ENCODE results near the gene CNGA3. TPM values are rescaled to one million over a fixed set of nuclear protein-coding genes. Genes with fewer than 3 reads are reported as not detected.

CNGA3 gene
- total and polyA plus RNA-seq, 9 donors = 0.35 to 1.5 (median 0.56) TPM

- Histone ChIP-seq H3K4me1 (ENCODE audit: control insufficient read depth, insufficient read depth, low read length) (peaks cover 14% of the 10 kb centered on the region), H3K9me3 (replicated peaks; ENCODE audit: control insufficient read depth, low read depth, low read length) (no peaks in the 10 kb centered on the region), H3K4me3 (ENCODE audit: low read length) (no peak overlapping the region), H3K36me3 (ENCODE audit: control insufficient read depth, insufficient read depth, low read length) (no peaks in the 10 kb centered on the region), H3K27ac (ENCODE audit: low read length) (no peak overlapping the region), H3K27me3 (ENCODE audit: control insufficient read depth, insufficient read depth, low read length) (no peaks in the 10 kb centered on the region)
- no peak for DNase-seq
- WGBS (ENCODE audit: insufficient coverage) = 34% methylated on average over 3 of the region's 6 CpGs
Measured at GRCh38 chr2:98383166-98383565, 36.9 kb downstream of the CNGA3 start.

- peak; percentile 70 for DNase-seq
- Histone ChIP-seq H3K4me3 (ENCODE audit: low read length) (no peak overlapping the region), H3K27me3 (ENCODE audit: control insufficient read depth, insufficient read depth, low read length) (no peaks in the 10 kb centered on the region), H3K27ac (ENCODE audit: low read length) (no peak overlapping the region), H3K9me3 (replicated peaks; ENCODE audit: control insufficient read depth, low read depth, low read length) (no peaks in the 10 kb centered on the region), H3K36me3 (ENCODE audit: control insufficient read depth, insufficient read depth, low read length) (no peaks in the 10 kb centered on the region), H3K4me1 (ENCODE audit: control insufficient read depth, insufficient read depth, low read length) (no peaks in the 10 kb centered on the region)
- WGBS (ENCODE audit: insufficient coverage) = 3% methylated on average over 7 of the region's 7 CpGs
Measured at GRCh38 chr2:98385050-98385699, 38.9 kb downstream of the CNGA3 start.

DNA sequence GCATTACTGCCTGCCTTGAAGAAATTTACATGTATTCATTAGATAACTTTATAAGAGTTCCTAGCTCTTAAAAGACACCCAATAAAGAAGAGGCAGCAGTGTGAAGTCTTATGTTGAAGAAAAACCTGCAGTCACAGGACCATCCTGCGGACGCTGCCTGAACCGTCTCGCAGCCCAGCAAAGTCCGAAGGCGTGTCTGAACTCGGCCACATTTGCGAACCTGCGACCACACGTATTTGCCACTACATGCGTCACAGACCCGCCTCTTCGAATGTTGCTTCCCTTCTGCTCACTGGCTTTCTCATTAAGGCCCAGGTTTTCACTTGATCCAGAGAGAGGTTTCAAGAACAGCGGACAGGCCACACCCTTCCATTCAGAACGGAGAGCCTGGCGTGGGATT lies 41.2 kb downstream of the CNGA3 start:
- no peaks in the 10 kb centered on the region for H3K9me3 ChIP-seq (replicated peaks; ENCODE audit: control insufficient read depth, low read depth, low read length)
- no peaks in the 10 kb centered on the region for H3K4me1 ChIP-seq (ENCODE audit: control insufficient read depth, insufficient read depth, low read length)
- H3K27me3 ChIP-seq (ENCODE audit: control insufficient read depth, insufficient read depth, low read length) = no peaks in the 10 kb centered on the region
- no peak for DNase-seq
- H3K4me3 ChIP-seq (ENCODE audit: low read length) = no peak overlapping the region
- no peaks in the 10 kb centered on the region for H3K36me3 ChIP-seq (ENCODE audit: control insufficient read depth, insufficient read depth, low read length)
- WGBS (ENCODE audit: insufficient coverage) = 88% methylated on average over 15 of the region's 16 CpGs
- H3K27ac ChIP-seq (ENCODE audit: low read length) = no peak overlapping the region

GRCh38 chr2:98388081-98388480 lies 41.8 kb downstream of the CNGA3 start:
- H3K36me3 ChIP-seq (ENCODE audit: control insufficient read depth, insufficient read depth, low read length) = no peaks in the 10 kb centered on the region
- DNase-seq = no peak
- no peak overlapping the region for H3K27ac ChIP-seq (ENCODE audit: low read length)
- H3K9me3 ChIP-seq (replicated peaks; ENCODE audit: control insufficient read depth, low read depth, low read length) = no peaks in the 10 kb centered on the region
- no peaks in the 10 kb centered on the region for H3K27me3 ChIP-seq (ENCODE audit: control insufficient read depth, insufficient read depth, low read length)
- WGBS (ENCODE audit: insufficient coverage) = 88% methylated on average over 5 of the region's 15 CpGs
- no peaks in the 10 kb centered on the region for H3K4me1 ChIP-seq (ENCODE audit: control insufficient read depth, insufficient read depth, low read length)
- no peak overlapping the region for H3K4me3 ChIP-seq (ENCODE audit: low read length)

- no peak for DNase-seq
- H3K27ac ChIP-seq (ENCODE audit: low read length) = no peak overlapping the region
- no peaks in the 10 kb centered on the region for H3K36me3 ChIP-seq (ENCODE audit: control insufficient read depth, insufficient read depth, low read length)
- no peaks in the 10 kb centered on the region for H3K4me1 ChIP-seq (ENCODE audit: control insufficient read depth, insufficient read depth, low read length)
- no peaks in the 10 kb centered on the region for H3K9me3 ChIP-seq (replicated peaks; ENCODE audit: control insufficient read depth, low read depth, low read length)
- WGBS (ENCODE audit: insufficient coverage) = 74% methylated on average over 11 of the region's 17 CpGs
- no peaks in the 10 kb centered on the region for H3K27me3 ChIP-seq (ENCODE audit: control insufficient read depth, insufficient read depth, low read length)
- no peak overlapping the region for H3K4me3 ChIP-seq (ENCODE audit: low read length)
Measured at GRCh38 chr2:98388601-98389250, 42.5 kb downstream of the CNGA3 start.

DNA sequence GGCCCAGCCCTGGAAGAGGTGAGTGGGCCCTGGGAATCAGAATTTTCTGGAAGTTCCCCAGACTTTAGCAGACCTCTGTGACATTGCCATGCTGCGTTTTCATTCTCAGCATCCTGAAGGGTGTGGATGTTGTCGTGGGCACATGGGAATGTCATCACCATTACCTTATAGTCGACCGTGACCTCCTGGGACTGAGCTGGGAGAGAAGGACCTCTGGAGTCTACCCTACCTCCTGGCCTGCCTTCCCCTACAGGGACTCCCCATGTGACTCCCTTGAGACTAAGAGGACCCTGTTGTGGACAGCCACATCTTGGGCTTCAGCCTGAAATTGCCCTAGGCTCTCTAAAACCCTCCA lies 43.0 kb downstream of the CNGA3 start:
- H3K36me3 ChIP-seq (ENCODE audit: control insufficient read depth, insufficient read depth, low read length) = no peaks in the 10 kb centered on the region
- no peaks in the 10 kb centered on the region for H3K27me3 ChIP-seq (ENCODE audit: control insufficient read depth, insufficient read depth, low read length)
- no peak for DNase-seq
- H3K27ac ChIP-seq (ENCODE audit: low read length) = no peak overlapping the region
- no peaks in the 10 kb centered on the region for H3K9me3 ChIP-seq (replicated peaks; ENCODE audit: control insufficient read depth, low read depth, low read length)
- no CpG with 5 or more reads among the region's 4 CpGs for WGBS (ENCODE audit: insufficient coverage)
- H3K4me1 ChIP-seq (ENCODE audit: control insufficient read depth, insufficient read depth, low read length) = no peaks in the 10 kb centered on the region
- no peak overlapping the region for H3K4me3 ChIP-seq (ENCODE audit: low read length)

DNA sequence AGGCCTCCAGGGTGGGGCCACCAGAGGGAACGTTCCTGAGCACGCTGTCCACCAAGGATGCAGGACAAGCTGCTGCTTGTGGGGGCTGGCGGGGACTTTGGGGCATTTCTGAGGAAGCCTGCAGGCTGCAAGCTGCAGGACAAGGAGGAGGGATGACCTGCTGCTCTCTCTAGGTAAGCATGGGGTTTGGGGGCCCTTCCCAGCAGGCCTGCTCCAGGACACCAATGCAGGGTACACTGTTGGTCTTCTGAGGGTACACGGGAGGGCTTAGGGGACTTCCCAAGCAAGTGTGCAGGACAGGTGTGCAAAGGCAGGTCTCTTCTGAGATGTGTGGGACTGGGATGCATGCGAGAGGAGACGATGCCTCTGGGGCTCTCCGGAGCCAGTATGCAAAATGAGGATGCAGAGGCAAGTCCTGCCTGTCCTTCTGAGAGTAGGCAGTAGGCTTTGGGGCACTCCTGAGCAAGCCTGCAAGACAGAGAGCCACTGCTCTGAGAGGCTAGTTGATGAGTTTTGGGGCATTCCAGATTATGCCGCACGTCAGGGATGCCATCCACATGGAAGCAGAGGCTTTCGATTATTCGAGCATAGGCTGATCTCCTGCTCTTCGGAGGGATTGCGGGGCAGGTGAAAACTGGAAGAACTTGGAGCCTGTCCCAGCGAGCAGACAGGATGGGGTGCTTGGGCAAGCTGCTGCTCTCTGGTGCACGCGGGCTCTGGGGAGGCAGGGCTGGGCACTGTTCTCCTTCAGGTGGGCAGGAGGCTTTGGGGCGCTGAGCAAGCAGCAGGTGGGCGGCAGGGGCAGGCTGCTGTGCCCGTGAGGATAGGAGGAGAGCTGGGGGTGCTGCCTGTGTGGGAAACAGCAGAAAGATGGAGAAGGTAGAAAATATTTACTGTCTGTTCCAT lies 44.6 kb downstream of the CNGA3 start:
- Histone ChIP-seq H3K9me3 (replicated peaks; ENCODE audit: control insufficient read depth, low read depth, low read length) (no peaks in the 10 kb centered on the region), H3K4me1 (ENCODE audit: control insufficient read depth, insufficient read depth, low read length) (no peaks in the 10 kb centered on the region)
- WGBS (ENCODE audit: insufficient coverage) = 85% methylated on average over 19 of the region's 19 CpGs

DNA sequence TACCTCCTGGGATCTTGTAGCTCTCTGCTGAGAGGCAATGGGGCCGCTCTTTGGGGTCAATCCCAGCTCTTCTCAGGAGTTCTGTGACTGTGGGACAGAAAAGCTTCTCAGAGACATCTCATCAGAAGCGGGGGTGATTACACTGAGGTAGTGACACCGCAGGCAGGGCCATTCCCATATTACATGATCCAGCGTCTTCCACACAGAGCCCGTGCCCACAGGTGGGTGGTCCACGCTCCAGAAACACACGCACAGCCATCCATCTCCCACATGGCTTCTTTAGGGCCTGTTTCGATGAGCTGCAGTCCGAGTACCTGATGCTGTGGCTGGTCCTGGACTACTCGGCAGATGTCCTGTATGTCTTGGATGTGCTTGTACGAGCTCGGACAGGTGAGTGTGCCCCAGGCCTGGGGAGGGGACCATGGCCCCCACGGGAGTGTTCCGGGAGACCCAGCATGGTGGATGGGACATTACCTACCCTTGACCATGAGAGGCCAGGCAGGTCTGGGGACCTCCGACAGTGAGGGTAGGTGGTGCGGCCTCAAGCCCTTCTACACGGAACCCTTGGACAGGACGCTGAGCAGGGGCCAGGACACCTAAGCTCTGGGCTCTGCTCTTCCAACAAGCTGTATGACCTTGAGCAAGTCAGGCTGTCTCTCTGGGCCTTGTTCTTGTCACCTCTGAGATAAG lies 45.5 kb downstream of the CNGA3 start:
- H3K27me3 ChIP-seq (ENCODE audit: control insufficient read depth, insufficient read depth, low read length) = peaks cover 2% of the 10 kb centered on the region

More for the DNA sequence above, 44.6 kb downstream of the CNGA3 start:
- Histone ChIP-seq H3K36me3 (ENCODE audit: control insufficient read depth, insufficient read depth, low read length) (no peaks in the 10 kb centered on the region), H3K27ac (ENCODE audit: low read length) (no peak overlapping the region), H3K27me3 (ENCODE audit: control insufficient read depth, insufficient read depth, low read length) (no peaks in the 10 kb centered on the region), H3K4me3 (ENCODE audit: low read length) (no peak overlapping the region)
- DNase-seq = no peak

DNA sequence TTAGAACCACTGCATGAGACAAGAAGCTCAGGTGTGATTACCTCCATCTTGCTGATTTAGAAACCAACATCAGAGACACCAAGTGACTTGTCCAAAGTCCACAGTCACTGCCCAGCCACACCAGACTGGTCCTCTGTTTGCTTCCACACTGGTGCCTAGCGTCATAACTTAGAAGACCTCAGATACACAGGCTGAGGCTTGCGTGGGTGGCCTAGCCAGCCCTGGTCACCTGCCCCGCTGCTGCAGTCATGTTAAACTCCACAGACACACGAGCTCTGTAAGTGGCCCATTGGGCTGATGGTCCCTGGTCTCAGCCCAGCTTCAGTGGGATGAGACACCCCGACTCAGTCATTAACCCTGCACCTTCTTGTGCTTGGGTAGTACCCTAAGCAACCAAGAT lies 47.1 kb downstream of the CNGA3 start:
- H3K9me3 ChIP-seq (replicated peaks; ENCODE audit: control insufficient read depth, low read depth, low read length) = no peaks in the 10 kb centered on the region
- no peak overlapping the region for H3K27ac ChIP-seq (ENCODE audit: low read length)
- H3K36me3 ChIP-seq (ENCODE audit: control insufficient read depth, insufficient read depth, low read length) = no peaks in the 10 kb centered on the region
- no peaks in the 10 kb centered on the region for H3K4me1 ChIP-seq (ENCODE audit: control insufficient read depth, insufficient read depth, low read length)
- peaks cover 2% of the 10 kb centered on the region for H3K27me3 ChIP-seq (ENCODE audit: control insufficient read depth, insufficient read depth, low read length)
- no peak for DNase-seq
- 81% methylated on average over 5 of the region's 5 CpGs for WGBS (ENCODE audit: insufficient coverage)
- H3K4me3 ChIP-seq (ENCODE audit: low read length) = no peak overlapping the region

More for the DNA sequence above, 45.5 kb downstream of the CNGA3 start:
- Histone ChIP-seq H3K9me3 (replicated peaks; ENCODE audit: control insufficient read depth, low read depth, low read length) (no peaks in the 10 kb centered on the region), H3K36me3 (ENCODE audit: control insufficient read depth, insufficient read depth, low read length) (no peaks in the 10 kb centered on the region), H3K4me1 (ENCODE audit: control insufficient read depth, insufficient read depth, low read length) (no peaks in the 10 kb centered on the region), H3K4me3 (ENCODE audit: low read length) (no peak overlapping the region), H3K27ac (ENCODE audit: low read length) (no peak overlapping the region)
- 85% methylated on average over 16 of the region's 18 CpGs for WGBS (ENCODE audit: insufficient coverage)
- no peak for DNase-seq

Measured in muscle of leg (tissue), 11 donors.